Effector memory CD4-positive, alpha-beta T cell (primary cell): Measurements from ENCODE around the gene NDP.

Source experiments
- DNase-seq, 3 donors: peaks; one replicate each; pipeline ENCODE4 v3.0.0-alpha.2; 2020
- H3K27ac ChIP-seq: 2 replicates; pipeline ENCODE4 v1.7.0; 2013; ENCODE audit warnings: mild to moderate bottlenecking, low read length, moderate library complexity; ENCODE audit not compliant: insufficient read depth, poor library complexity, severe bottlenecking
- H3K27me3 ChIP-seq: replicated peaks from 2 replicates; pipeline ENCODE4 v1.7.0; 2013; ENCODE audit warnings: mild to moderate bottlenecking, low read length; ENCODE audit not compliant: insufficient read depth, control insufficient read depth, poor library complexity, severe bottlenecking
- H3K36me3 ChIP-seq: 2 replicates; pipeline ENCODE4 v1.7.0; 2013; ENCODE audit warnings: mild to moderate bottlenecking, low read length, moderate library complexity; ENCODE audit not compliant: control insufficient read depth, insufficient read depth
- H3K4me1 ChIP-seq: 2 replicates; pipeline ENCODE4 v1.7.0; 2013; ENCODE audit warnings: low read length, mild to moderate bottlenecking; ENCODE audit not compliant: control insufficient read depth, insufficient read depth, poor library complexity, severe bottlenecking
- H3K4me3 ChIP-seq: 2 replicates; pipeline ENCODE4 v1.7.0; 2013; ENCODE audit warnings: low read length, low read depth, mild to moderate bottlenecking; ENCODE audit not compliant: insufficient read depth, poor library complexity, severe bottlenecking
- H3K9me3 ChIP-seq: 2 replicates; pipeline ENCODE4 v1.7.0; 2013; ENCODE audit warnings: mild to moderate bottlenecking, low read length, moderate library complexity; ENCODE audit not compliant: control insufficient read depth

NDP gene

GRCh38 chrX:43974100-43974475 is 898 bp upstream of the NDP start:
- Histone ChIP-seq H3K4me3 (no peak overlapping the region), H3K27ac (no peak overlapping the region), H3K9me3 (no peaks in the 10 kb centered on the region), H3K27me3 (no peaks in the 10 kb centered on the region), H3K4me1 (no peaks in the 10 kb centered on the region), H3K36me3 (no peaks in the 10 kb centered on the region)
- no peak for DNase-seq

DNA sequence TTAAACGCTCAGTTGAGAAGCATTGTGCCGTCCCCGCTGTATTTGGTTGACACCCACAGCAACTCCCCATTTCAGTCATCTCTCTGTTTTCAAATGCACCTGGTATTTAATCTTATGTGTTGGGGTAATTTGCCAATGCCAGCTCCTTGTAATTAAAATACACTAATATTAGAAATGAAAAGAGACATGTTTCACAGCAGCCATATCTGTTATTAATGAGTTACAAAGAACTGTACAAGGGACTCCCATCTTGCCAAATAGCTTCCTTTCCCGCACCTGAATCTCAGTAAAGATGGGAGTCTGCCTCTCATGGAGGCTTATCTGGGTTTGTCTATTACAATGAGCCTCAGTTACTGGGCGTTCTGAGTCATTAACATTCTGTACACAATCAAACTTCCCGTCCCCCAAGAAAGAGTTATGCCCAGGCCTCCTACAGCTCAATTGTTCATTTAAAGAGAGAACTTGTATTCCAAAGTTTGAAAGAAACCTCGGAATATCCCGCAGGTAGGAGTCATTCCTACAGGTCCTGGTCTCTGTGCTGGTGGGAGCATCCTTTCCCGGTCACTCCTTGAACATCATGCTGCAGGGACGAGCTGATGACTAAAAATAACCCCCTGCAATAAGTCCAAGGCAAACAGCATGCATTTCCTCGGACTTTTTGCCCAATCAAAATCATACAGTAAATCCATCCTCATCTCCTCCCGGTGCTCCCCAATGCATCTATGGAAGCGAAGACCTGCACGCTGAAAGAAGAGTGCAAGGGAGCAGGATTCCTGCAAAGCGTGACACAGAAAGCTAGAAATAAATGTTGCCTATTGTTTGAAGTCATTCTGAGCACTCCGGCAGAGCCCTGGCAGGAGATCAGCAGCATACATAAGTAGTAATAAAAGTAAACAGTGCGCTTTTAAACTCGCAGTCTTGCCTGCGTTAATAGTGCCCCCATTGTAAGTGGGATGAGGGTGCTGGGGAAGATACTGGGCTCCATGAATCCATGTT is 926 bp downstream of the NDP start:
- H3K4me3 ChIP-seq = no peak overlapping the region
- H3K36me3 ChIP-seq = no peaks in the 10 kb centered on the region
- H3K27ac ChIP-seq = no peak overlapping the region
- no peak for DNase-seq
- no peaks in the 10 kb centered on the region for H3K9me3 ChIP-seq
- H3K4me1 ChIP-seq = no peaks in the 10 kb centered on the region
- H3K27me3 ChIP-seq = no peaks in the 10 kb centered on the region

GRCh38 chrX:43970528-43970927 is 2.7 kb downstream of the NDP start:
- H3K4me3 ChIP-seq = no peak overlapping the region
- H3K27ac ChIP-seq = no peak overlapping the region
- no peaks in the 10 kb centered on the region for H3K27me3 ChIP-seq
- no peak for DNase-seq
- no peaks in the 10 kb centered on the region for H3K4me1 ChIP-seq
- H3K9me3 ChIP-seq = no peaks in the 10 kb centered on the region
- H3K36me3 ChIP-seq = no peaks in the 10 kb centered on the region

- Histone ChIP-seq H3K27ac (no peak overlapping the region), H3K4me3 (no peak overlapping the region)
- no peak for DNase-seq
Observed at GRCh38 chrX:43969504-43970501, 3.4 kb downstream of the NDP start.

DNA sequence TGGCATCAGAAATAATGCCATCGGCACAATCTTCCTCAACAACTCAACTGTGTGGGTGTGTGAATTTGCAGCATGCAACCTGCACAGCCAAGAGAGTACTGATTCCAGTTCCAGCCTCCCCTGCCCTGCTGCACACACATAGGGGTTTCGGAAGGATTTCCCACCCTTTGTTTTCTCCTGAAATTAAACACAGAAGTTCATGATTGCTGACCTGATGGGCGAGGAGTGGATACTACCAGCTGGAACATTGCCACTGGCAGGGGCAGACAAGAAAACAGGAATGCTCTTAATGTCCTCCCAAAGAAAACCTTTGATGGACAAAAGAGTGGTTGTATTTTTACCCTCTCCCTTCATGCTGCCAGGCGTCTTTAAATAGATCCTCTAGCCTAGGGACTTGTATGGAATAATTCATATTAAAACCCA is 4.8 kb downstream of the NDP start:
- no peak for DNase-seq
- H3K27ac ChIP-seq = no peak overlapping the region
- no peaks in the 10 kb centered on the region for H3K4me1 ChIP-seq
- H3K9me3 ChIP-seq = no peaks in the 10 kb centered on the region
- H3K27me3 ChIP-seq = no peaks in the 10 kb centered on the region
- H3K36me3 ChIP-seq = no peaks in the 10 kb centered on the region
- no peak overlapping the region for H3K4me3 ChIP-seq

More at GRCh38 chrX:43969504-43970501, 3.4 kb downstream of the NDP start:
- no peaks in the 10 kb centered on the region for H3K36me3 ChIP-seq
- H3K9me3 ChIP-seq = no peaks in the 10 kb centered on the region
- H3K4me1 ChIP-seq = no peaks in the 10 kb centered on the region
- no peaks in the 10 kb centered on the region for H3K27me3 ChIP-seq

- no peak overlapping the region for H3K4me3 ChIP-seq
- no peak for DNase-seq
- no peaks in the 10 kb centered on the region for H3K36me3 ChIP-seq
- H3K9me3 ChIP-seq = no peaks in the 10 kb centered on the region
- no peak overlapping the region for H3K27ac ChIP-seq
- no peaks in the 10 kb centered on the region for H3K4me1 ChIP-seq
- no peaks in the 10 kb centered on the region for H3K27me3 ChIP-seq
Observed at GRCh38 chrX:43964936-43965335, 8.3 kb downstream of the NDP start.

GRCh38 chrX:43963726-43964125 is 9.5 kb downstream of the NDP start:
- Histone ChIP-seq H3K36me3 (no peaks in the 10 kb centered on the region), H3K27ac (no peak overlapping the region), H3K9me3 (no peaks in the 10 kb centered on the region), H3K27me3 (no peaks in the 10 kb centered on the region), H3K4me3 (no peak overlapping the region), H3K4me1 (no peaks in the 10 kb centered on the region)
- no peak for DNase-seq

GRCh38 chrX:43962636-43963035 is 10.6 kb downstream of the NDP start:
- no peak for DNase-seq
- Histone ChIP-seq H3K36me3 (no peaks in the 10 kb centered on the region), H3K4me1 (no peaks in the 10 kb centered on the region), H3K9me3 (no peaks in the 10 kb centered on the region), H3K4me3 (no peak overlapping the region), H3K27me3 (no peaks in the 10 kb centered on the region), H3K27ac (no peak overlapping the region)

DNA sequence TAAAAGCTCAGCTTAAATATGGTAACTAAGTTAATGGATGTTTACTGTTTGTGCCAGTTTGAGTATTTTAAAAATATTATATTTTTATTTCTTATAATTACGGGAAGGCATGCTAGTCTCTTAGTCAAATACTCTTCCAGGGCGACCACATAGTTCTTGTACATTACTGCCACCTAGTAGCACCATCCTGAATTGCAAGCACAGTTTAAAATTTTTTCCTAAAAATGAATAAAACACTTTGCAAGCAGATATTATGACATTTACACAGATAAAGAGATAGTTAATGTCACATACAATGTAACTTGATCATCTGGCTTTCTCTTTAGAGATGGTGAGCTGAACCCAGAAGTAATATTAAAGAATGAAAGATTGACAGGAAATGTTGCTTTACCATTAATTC is 11.5 kb downstream of the NDP start:
- no peaks in the 10 kb centered on the region for H3K27me3 ChIP-seq
- no peak overlapping the region for H3K4me3 ChIP-seq
- no peak for DNase-seq
- no peaks in the 10 kb centered on the region for H3K4me1 ChIP-seq
- no peak overlapping the region for H3K27ac ChIP-seq
- H3K36me3 ChIP-seq = no peaks in the 10 kb centered on the region
- H3K9me3 ChIP-seq = no peaks in the 10 kb centered on the region
